ENCODE results near the gene ATL1.

GRCh38 chr14:50656776-50657175, 96.8 kb downstream of the ATL1 start:
- no peak for TF ChIP-seq CTCF (IDR thresholded peaks at IDR 0.05; ENCODE audit: low read depth, low read length, poor library complexity, severe bottlenecking)
- no peak for TF ChIP-seq EZH2phosphoT487 (IDR thresholded peaks at IDR 0.05; ENCODE audit: borderline replicate concordance, low read length)
